Cardiac fibroblast (primary cell): Measurements from ENCODE around the gene BPIFB1.

Source experiments
- DNase-seq, 2 donors: peaks; one replicate each; pipeline versions ENCODE4 v3.0.0 to v3.0.0-alpha.2; 2010; ENCODE audit warnings: low read depth in 2 of 2
- H3K4me3 ChIP-seq, 2 donors: replicated peaks in 1 of 2; 1 replicate in 1 of 2; 2 replicates in 1 of 2; pipeline ENCODE4 v1.5.1; 2011; ENCODE audit warnings: low read depth in 2 of 2, low read length in 2 of 2, mild to moderate bottlenecking in 2 of 2, moderate library complexity in 1 of 2
- TF ChIP-seq, protein P1 (sequence below): IDR thresholded peaks from one replicate; pipeline ENCODE4 v1.5.1; 2011; ENCODE audit warnings: low read depth, mild to moderate bottlenecking, low read length, inconsistent platforms

Gene BPIFB1

GRCh38 chr20:33316958-33317357 is 33.9 kb downstream of the BPIFB1 start:
- no peak for DNase-seq
- H3K4me3 ChIP-seq = no peak overlapping the region
- TF ChIP-seq, protein P1, sequence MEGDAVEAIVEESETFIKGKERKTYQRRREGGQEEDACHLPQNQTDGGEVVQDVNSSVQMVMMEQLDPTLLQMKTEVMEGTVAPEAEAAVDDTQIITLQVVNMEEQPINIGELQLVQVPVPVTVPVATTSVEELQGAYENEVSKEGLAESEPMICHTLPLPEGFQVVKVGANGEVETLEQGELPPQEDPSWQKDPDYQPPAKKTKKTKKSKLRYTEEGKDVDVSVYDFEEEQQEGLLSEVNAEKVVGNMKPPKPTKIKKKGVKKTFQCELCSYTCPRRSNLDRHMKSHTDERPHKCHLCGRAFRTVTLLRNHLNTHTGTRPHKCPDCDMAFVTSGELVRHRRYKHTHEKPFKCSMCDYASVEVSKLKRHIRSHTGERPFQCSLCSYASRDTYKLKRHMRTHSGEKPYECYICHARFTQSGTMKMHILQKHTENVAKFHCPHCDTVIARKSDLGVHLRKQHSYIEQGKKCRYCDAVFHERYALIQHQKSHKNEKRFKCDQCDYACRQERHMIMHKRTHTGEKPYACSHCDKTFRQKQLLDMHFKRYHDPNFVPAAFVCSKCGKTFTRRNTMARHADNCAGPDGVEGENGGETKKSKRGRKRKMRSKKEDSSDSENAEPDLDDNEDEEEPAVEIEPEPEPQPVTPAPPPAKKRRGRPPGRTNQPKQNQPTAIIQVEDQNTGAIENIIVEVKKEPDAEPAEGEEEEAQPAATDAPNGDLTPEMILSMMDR = no peak

DNA sequence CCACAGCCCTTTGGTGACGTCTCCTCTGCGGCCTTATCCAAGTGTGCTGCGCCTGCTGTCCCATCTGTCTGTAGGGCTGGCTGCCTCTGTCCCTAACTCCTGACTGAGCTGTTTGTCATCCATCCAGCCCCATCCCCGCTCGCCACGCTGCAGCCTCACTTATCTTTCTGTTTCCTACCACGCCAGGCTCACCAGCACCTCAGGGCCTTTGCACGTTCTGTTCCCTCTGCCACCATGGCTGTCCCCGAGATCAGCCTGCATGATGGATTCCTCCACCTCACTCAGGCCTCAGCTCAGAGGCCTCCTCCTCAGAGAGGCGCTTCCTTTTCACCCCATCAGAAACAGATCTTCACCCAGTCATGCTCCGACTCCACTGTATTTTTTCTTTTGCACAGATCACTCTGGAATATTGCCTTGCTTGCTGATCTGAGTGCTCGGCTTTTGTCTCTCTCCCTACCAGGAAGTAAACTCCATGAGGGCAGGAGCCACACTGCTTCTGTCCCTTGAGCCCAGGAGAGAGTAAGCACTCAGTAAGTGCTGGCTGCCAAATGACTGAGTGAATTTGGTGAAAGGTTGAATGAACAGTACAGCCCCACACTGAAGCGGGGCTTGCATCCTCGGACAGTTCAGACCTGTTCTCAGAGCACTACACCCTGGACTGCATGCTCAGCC is 34.5 kb downstream of the BPIFB1 start:
- no peak overlapping the region for H3K4me3 ChIP-seq
- TF ChIP-seq, protein P1 = no peak
- DNase-seq = no peak

DNA sequence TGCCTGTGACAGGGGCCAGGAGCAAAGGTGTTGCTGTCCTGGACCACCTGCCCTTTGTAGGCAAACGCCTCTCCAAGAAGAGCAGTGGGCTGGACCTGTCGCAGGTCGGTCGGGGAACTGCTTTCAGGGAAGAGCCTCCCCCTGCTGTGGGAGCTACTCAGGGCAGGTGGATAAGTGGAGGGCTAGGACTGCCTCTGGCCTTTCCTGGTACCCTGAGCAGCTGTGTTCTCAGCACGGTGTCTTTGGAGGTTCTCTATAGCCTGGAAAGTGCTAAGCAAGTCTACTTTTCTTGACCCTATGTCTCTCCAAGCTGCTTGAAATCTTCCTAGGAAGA is 35.0 kb downstream of the BPIFB1 start:
- TF ChIP-seq, protein P1 = no peak
- DNase-seq = no peak
- H3K4me3 ChIP-seq = no peak overlapping the region

DNA sequence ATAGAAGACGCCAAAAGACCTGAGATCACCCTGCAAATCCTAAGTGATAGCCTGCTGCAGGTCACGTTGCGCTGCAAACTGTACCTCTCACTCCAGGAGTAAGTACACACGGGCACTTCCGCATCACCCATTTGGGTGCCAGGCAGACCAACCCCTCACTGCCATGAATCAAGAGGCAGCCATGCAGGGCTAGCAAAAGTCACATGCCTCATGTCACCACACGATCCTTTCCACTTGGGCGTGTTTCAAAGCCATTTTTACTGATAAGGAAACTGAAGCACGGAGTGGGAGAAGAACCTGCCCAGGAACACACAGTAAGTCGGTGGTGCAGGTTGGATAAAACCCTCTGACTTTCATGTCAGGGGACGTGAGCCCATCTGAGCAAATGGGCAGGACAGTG is 37.0 kb downstream of the BPIFB1 start:
- TF ChIP-seq, protein P1 = no peak
- no peak overlapping the region for H3K4me3 ChIP-seq
- no peak for DNase-seq

- DNase-seq = no peak
- no peak overlapping the region for H3K4me3 ChIP-seq
- TF ChIP-seq, protein P1 = no peak
These were observed 39.4 kb downstream of the BPIFB1 start for GRCh38 chr20:33322456-33322855.

- TF ChIP-seq, protein P1 = no peak
- no peak for DNase-seq
These were observed 40.2 kb downstream of the BPIFB1 start for GRCh38 chr20:33323236-33323635.

DNA sequence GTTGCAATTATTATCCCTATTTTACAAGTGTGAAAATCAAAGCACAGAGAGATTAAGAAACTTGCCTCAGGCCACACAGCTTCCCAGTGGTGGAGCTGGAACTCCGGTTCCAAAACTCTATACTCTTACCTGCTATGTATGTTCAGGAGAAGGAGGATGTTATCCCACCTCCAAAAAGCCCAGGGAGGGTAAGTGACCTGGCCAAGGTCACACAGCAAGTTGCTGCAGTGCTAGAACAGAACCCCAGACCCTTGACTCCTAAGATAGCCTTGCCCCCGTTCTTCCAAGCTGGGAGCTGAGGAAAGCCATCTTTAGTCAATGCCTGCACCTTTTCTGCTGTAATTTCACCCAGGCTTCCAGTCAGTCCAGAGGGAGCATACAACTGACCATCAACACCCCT is 42.3 kb downstream of the BPIFB1 start:
- TF ChIP-seq, protein P1 = no peak
- H3K4me3 ChIP-seq = no peak overlapping the region
- no peak for DNase-seq

More at GRCh38 chr20:33323236-33323635, 40.2 kb downstream of the BPIFB1 start:
- H3K4me3 ChIP-seq = no peak overlapping the region
